Fibroblast of skin of back (primary cell): ENCODE measurements around the gene GTPBP2. TPM values are rescaled to one million over a fixed set of nuclear protein-coding genes. Genes with fewer than 3 reads are reported as not detected.
"Not testable (repeated sequence)": the region's sequence is repeated elsewhere in the genome, so short reads cannot be mapped to it uniquely, and the experiment has no call there.

Source experiments
- DNase-seq: peaks from one replicate; pipeline ENCODE4 v3.0.0-alpha.2; 2013
- polyA plus RNA-seq, 2 experiments: library from polyadenylated mRNA; unstranded; fragments of 120-200 nt; gene quantifications; one replicate each; pipeline ENCODE4 v1.2.1, GENCODE V29; 2013; ENCODE audit not compliant: insufficient read length in 2 of 2

The GTPBP2 gene
- polyA plus RNA-seq (2013, experiment 1 of 2; ENCODE audit: insufficient read length): 104 TPM
- 50.3 TPM for polyA plus RNA-seq (2013, experiment 2 of 2; ENCODE audit: insufficient read length)

- peak; percentile 99 for DNase-seq
Observed at GRCh38 chr6:43629104-43629504, at the start of gene GTPBP2. TSS of gene GTPBP2 (minus strand) at chr6:43629264. CDS start at chr6:43629162, 102 bp downstream.

- DNase-seq: no peak
Observed at GRCh38 chr6:43678341-43678740, 49.3 kb upstream of the GTPBP2 start.

- DNase-seq: no peak
Observed at GRCh38 chr6:43677759-43678158, 48.7 kb upstream of the GTPBP2 start.

- DNase-seq: no peak
Observed at GRCh38 chr6:43676962-43677606, 48.0 kb upstream of the GTPBP2 start.

GRCh38 chr6:43674921-43675320 is 45.9 kb upstream of the GTPBP2 start:
- no peak for DNase-seq

GRCh38 chr6:43674291-43674690 is 45.2 kb upstream of the GTPBP2 start:
- no peak for DNase-seq

GRCh38 chr6:43673444-43674084 is 44.5 kb upstream of the GTPBP2 start:
- no peak for DNase-seq

- DNase-seq: no peak
Observed at GRCh38 chr6:43671801-43672690, 43.0 kb upstream of the GTPBP2 start.

GRCh38 chr6:43671011-43671800 is 42.1 kb upstream of the GTPBP2 start:
- no peak for DNase-seq

- no peak for DNase-seq
Observed at GRCh38 chr6:43670623-43670986, 41.5 kb upstream of the GTPBP2 start.

- no peak for DNase-seq
Observed at GRCh38 chr6:43669922-43670622, 41.0 kb upstream of the GTPBP2 start.

GRCh38 chr6:43669050-43669921 is 40.2 kb upstream of the GTPBP2 start:
- no peak for DNase-seq

GRCh38 chr6:43668151-43669028 is 39.3 kb upstream of the GTPBP2 start:
- peak; percentile 81 for DNase-seq

- DNase-seq: peak; percentile 69
Observed at GRCh38 chr6:43667245-43668150, 38.4 kb upstream of the GTPBP2 start.

GRCh38 chr6:43666196-43666920 is 37.3 kb upstream of the GTPBP2 start:
- DNase-seq: no peak

GRCh38 chr6:43665376-43665775 is 36.3 kb upstream of the GTPBP2 start:
- peak; percentile 34 for DNase-seq

- not testable (repeated sequence) for DNase-seq
Observed at GRCh38 chr6:43662948-43663347, 33.9 kb upstream of the GTPBP2 start.

- DNase-seq: no peak
Observed at GRCh38 chr6:43658161-43658560, 29.1 kb upstream of the GTPBP2 start.
